Activated CD4-positive, alpha-beta T cell treated with anti-CD3 and anti-CD28 coated beads, Interleukin-2, amount 50 U/mL, for 4 hours (primary cell): ENCODE results near the gene SH3PXD2A.
"Not testable (repeated sequence)": the region's sequence is repeated elsewhere in the genome, so short reads cannot be mapped to it uniquely, and the experiment has no call there.

Source experiments
- DNase-seq, 2 experiments: peaks; one replicate each; pipeline ENCODE4 v3.0.0-alpha.2; 2020

Gene SH3PXD2A

GRCh38 chr10:103742824-103743223, 112.6 kb downstream of the SH3PXD2A start:
- no peak for DNase-seq

GRCh38 chr10:103740611-103741010, 114.8 kb downstream of the SH3PXD2A start:
- no peak for DNase-seq

- no peak for DNase-seq
Measured at GRCh38 chr10:103739039-103739764, 116.2 kb downstream of the SH3PXD2A start.

- DNase-seq: no peak
Measured at GRCh38 chr10:103737735-103738367, 117.5 kb downstream of the SH3PXD2A start.

- no peak for DNase-seq
Measured at GRCh38 chr10:103736763-103737162, 118.6 kb downstream of the SH3PXD2A start.

GRCh38 chr10:103736044-103736443, 119.3 kb downstream of the SH3PXD2A start:
- no peak for DNase-seq

GRCh38 chr10:103734731-103735130, 120.6 kb downstream of the SH3PXD2A start:
- DNase-seq: no peak

- DNase-seq: no peak
Measured at GRCh38 chr10:103733045-103733419, 122.3 kb downstream of the SH3PXD2A start.

GRCh38 chr10:103732339-103733044, 122.9 kb downstream of the SH3PXD2A start:
- no peak for DNase-seq

- DNase-seq: no peak
Measured at GRCh38 chr10:103731609-103732270, 123.6 kb downstream of the SH3PXD2A start.

- not testable (repeated sequence) for DNase-seq
Measured at GRCh38 chr10:103731026-103731425, 124.3 kb downstream of the SH3PXD2A start.

- no peak for DNase-seq
Measured at GRCh38 chr10:103729851-103730250, 125.5 kb downstream of the SH3PXD2A start.

- no peak for DNase-seq
Measured at GRCh38 chr10:103727991-103728689, 127.2 kb downstream of the SH3PXD2A start.

- no peak for DNase-seq
Measured at GRCh38 chr10:103727546-103727963, 127.8 kb downstream of the SH3PXD2A start.

- DNase-seq: no peak
Measured at GRCh38 chr10:103726637-103727036, 128.7 kb downstream of the SH3PXD2A start.

- no peak for DNase-seq
Measured at GRCh38 chr10:103725242-103725641, 130.1 kb downstream of the SH3PXD2A start.

- no peak for DNase-seq
Measured at GRCh38 chr10:103724771-103725170, 130.6 kb downstream of the SH3PXD2A start.

- no peak for DNase-seq
Measured at GRCh38 chr10:103724074-103724473, 131.3 kb downstream of the SH3PXD2A start.

- no peak for DNase-seq
Measured at GRCh38 chr10:103723557-103723956, 131.8 kb downstream of the SH3PXD2A start.

- no peak for DNase-seq
Measured at GRCh38 chr10:103722632-103723031, 132.7 kb downstream of the SH3PXD2A start.

- DNase-seq: no peak
Measured at GRCh38 chr10:103720964-103721335, 134.4 kb downstream of the SH3PXD2A start.

GRCh38 chr10:103720328-103720963, 134.9 kb downstream of the SH3PXD2A start:
- DNase-seq: no peak
